T-helper 9 cell (primary cell): Measurements from ENCODE around the gene C11orf58.

ENCODE experiments used
- DNase-seq: peaks from one replicate; pipeline ENCODE4 v3.0.0-alpha.2; 2020

Gene C11orf58

DNA sequence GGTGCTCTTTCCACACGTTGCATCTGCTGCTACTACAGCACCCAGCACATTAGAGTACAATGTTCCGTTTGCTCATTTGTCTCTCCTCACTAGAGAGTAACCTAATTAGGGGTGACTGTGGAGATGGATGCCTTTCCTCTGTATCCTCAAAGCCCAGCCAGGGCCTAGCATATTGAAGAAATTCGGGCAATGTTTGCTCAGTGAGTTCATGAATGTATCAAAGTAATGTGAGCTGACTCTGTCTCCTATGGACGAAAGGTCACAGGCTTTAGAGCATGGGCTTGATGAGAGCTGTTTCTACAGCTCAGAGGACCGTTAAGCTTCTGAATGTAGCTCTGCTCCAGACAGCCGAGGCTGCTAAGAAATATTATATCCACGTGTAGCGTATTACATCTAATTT, 67.5 kb downstream of the C11orf58 start:
- no peak for DNase-seq

DNA sequence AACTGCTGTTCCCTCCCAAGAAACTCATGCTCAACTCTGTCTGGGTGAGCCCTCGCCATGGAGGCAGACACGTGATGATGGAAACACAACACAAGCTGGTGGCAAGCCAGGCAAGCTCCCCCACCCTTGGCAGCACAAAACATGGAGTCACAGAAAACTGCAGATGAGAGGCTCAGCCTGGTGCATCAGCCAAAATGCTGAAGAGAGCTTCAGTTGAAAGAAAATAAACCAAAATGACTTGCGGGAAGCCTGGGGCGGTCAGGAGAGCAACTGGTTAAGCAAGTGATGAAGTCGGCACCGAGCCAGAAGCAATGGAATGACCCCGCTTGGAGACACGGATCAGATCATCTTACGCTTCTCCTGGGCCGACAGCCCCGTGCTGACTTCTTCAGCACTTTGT, 68.3 kb downstream of the C11orf58 start:
- DNase-seq: no peak

DNA sequence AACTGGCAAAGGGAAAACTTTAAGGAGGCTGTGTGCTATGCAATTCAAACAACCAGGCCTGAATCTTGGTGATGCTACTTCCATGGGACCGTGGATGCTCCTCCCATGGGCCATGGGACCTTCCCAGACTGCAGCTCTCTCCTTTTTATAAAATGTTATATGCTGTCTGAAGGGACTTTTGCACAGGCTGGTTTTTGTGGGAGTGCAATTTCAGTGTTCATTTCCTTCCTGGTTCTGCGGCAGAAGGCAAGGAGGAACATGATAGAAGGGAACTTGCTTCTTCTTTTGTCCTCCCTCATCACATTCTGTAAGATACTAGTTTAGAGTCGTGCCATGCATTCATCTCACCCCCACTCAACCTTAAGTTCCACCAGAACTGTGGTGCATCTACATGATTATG, 68.9 kb downstream of the C11orf58 start:
- DNase-seq: no peak
